CD14-positive monocyte (primary cell): ENCODE data around the gene SCUBE1. TPM values are rescaled to one million over a fixed set of nuclear protein-coding genes. Genes with fewer than 3 reads are reported as not detected.

ENCODE experiments used
- DNase-seq, 3 donors: peaks; one replicate each; pipeline ENCODE4 v3.0.0-alpha.2; 2011 to 2022
- H2AFZ ChIP-seq: 2 replicates; pipeline ENCODE4 v1.6.0; 2012; ENCODE audit warnings: mild to moderate bottlenecking, low read depth, low read length, inconsistent platforms; ENCODE audit not compliant: insufficient read depth, poor library complexity, severe bottlenecking
- H3K27ac ChIP-seq, 2 donors: 1 replicate in 1 of 2; 2 replicates in 1 of 2; pipeline ENCODE4 v1.5.1; 2012 to 2013; ENCODE audit warnings: low read length in 2 of 2, control low read depth in 1 of 2, inconsistent platforms in 1 of 2, low read depth in 1 of 2, mild to moderate bottlenecking in 1 of 2
- H3K27me3 ChIP-seq, 2 donors: one replicate each; pipeline versions ENCODE4 v1.6.0 to v1.6.1; 2011 to 2013; ENCODE audit warnings: low read length in 2 of 2; ENCODE audit not compliant: control insufficient read depth in 2 of 2, insufficient read depth in 2 of 2
- H3K36me3 ChIP-seq, 2 donors: replicated peaks in 1 of 2; 1 replicate in 1 of 2; 2 replicates in 1 of 2; pipeline versions ENCODE4 v1.5.1 to v1.6.1; 2012 to 2013; ENCODE audit warnings: low read length in 2 of 2, control low read depth in 1 of 2, inconsistent platforms in 1 of 2, mild to moderate bottlenecking in 1 of 2; ENCODE audit not compliant: insufficient read depth in 2 of 2, control insufficient read depth in 1 of 2
- H3K4me1 ChIP-seq, 2 donors: 1 replicate in 1 of 2; 2 replicates in 1 of 2; pipeline versions ENCODE4 v1.5.1 to v1.6.1; 2012 to 2013; ENCODE audit warnings: low read length in 2 of 2, control low read depth in 1 of 2, inconsistent platforms in 1 of 2, mild to moderate bottlenecking in 1 of 2, moderate library complexity in 1 of 2; ENCODE audit not compliant: insufficient read depth in 2 of 2, control insufficient read depth in 1 of 2
- H3K4me2 ChIP-seq: replicated peaks from 2 replicates; pipeline ENCODE3; 2012; ENCODE audit warnings: low read length, moderate library complexity, mild to moderate bottlenecking; ENCODE audit not compliant: poor library complexity, severe bottlenecking; ENCODE audit errors: extremely low read depth
- H3K4me3 ChIP-seq, 3 experiments: fragments of 200-600 bp in 1 of 3; sonication (generic) in 1 of 3; replicated peaks in 1 of 3; 1 replicate in 2 of 3; 2 replicates in 1 of 3; pipeline ENCODE4 v1.5.1; 2011 to 2013; ENCODE audit warnings: low read length in 3 of 3, mild to moderate bottlenecking in 3 of 3, control low read depth in 2 of 3, low read depth in 2 of 3, inconsistent platforms in 1 of 3, moderate library complexity in 1 of 3
- H3K79me2 ChIP-seq: 2 replicates; pipeline ENCODE4 v1.6.0; 2012; ENCODE audit warnings: mild to moderate bottlenecking, control low read depth, inconsistent platforms, low read length, moderate library complexity; ENCODE audit not compliant: insufficient read depth
- H3K9ac ChIP-seq: 2 replicates; pipeline ENCODE4 v1.6.0; 2017; ENCODE audit warnings: low read length, mild to moderate bottlenecking; ENCODE audit not compliant: insufficient read depth, poor library complexity, severe bottlenecking
- H3K9me3 ChIP-seq, 2 donors: replicated peaks in 1 of 2; 1 replicate in 1 of 2; 2 replicates in 1 of 2; pipeline versions ENCODE4 v1.5.1 to v1.6.1; 2012 to 2013; ENCODE audit warnings: low read length in 2 of 2, control low read depth in 1 of 2; ENCODE audit not compliant: control insufficient read depth in 1 of 2, insufficient read depth in 1 of 2
- H4K20me1 ChIP-seq: 2 replicates; pipeline ENCODE4 v1.6.0; 2012; ENCODE audit warnings: mild to moderate bottlenecking, low read length, control low read depth, moderate library complexity; ENCODE audit not compliant: insufficient read depth
- H3K27ac Mint-ChIP-seq, 7 donors: one replicate each; pipeline ENCODE4 v1.8.0; 2020; ENCODE audit warnings: mild to moderate bottlenecking in 7 of 7, mixed read lengths in 7 of 7, moderate library complexity in 6 of 7, inconsistent platforms in 2 of 7
- H3K27me3 Mint-ChIP-seq, 3 donors: one replicate each; pipeline ENCODE4 v1.8.0; 2021 to 2022; ENCODE audit warnings: low read depth in 3 of 3, mild to moderate bottlenecking in 3 of 3, mixed read lengths in 3 of 3, moderate library complexity in 3 of 3, inconsistent platforms in 1 of 3
- H3K36me3 Mint-ChIP-seq, 2 donors: one replicate each; pipeline ENCODE4 v1.8.0; 2020; ENCODE audit warnings: mixed read lengths in 2 of 2, inconsistent platforms in 1 of 2, mild to moderate bottlenecking in 1 of 2
- H3K4me1 Mint-ChIP-seq: one replicate; pipeline ENCODE4 v1.8.0; 2020; ENCODE audit warnings: mild to moderate bottlenecking, mixed read lengths
- H3K4me3 Mint-ChIP-seq, 2 donors: one replicate each; pipeline ENCODE4 v1.8.0; 2020; ENCODE audit warnings: mild to moderate bottlenecking in 2 of 2, mixed read lengths in 2 of 2, moderate library complexity in 1 of 2
- H3K9me3 Mint-ChIP-seq, 7 donors: one replicate each; pipeline ENCODE4 v1.8.0; 2020 to 2022; ENCODE audit warnings: mixed read lengths in 7 of 7, mild to moderate bottlenecking in 6 of 7, moderate library complexity in 6 of 7, inconsistent platforms in 2 of 7
- CTCF ChIP-seq: fragments of 200-600 bp; IDR thresholded peaks from one replicate; pipeline ENCODE4 v1.8.0; 2022; ENCODE audit warnings: antibody characterized with exemption, mild to moderate bottlenecking
- WGBS: methylation state at CpG from one replicate; pipeline ENCODE4 v1.1.5; 2013; ENCODE audit warnings: missing lambda C conversion rate; ENCODE audit not compliant: insufficient coverage; 5-methylcytosine and 5-hydroxymethylcytosine counted together
- intact Hi-C, 2 donors: fragments of 100-400 bp; cut with micrococcal nuclease; formaldehyde crosslinking; loops; one replicate each; pipeline versions ENCODE4 v1.15.0 to v1.15.1; 2023
- polyA plus RNA-seq, 3 donors: library from polyadenylated mRNA; depleted of rRNA in 1 of 3; unstranded in 2 of 3; stranded (reverse) in 1 of 3; fragments of 300-500 nt in 2 of 3; fragments of >200 nt in 1 of 3; fragmentation: Illumina TruSeq in 2 of 3; gene quantifications; 1 replicate in 2 of 3; 2 replicates in 1 of 3; pipeline ENCODE4 v1.2.3, GENCODE V29; 2012 to 2021

The SCUBE1 gene
- polyA plus RNA-seq, 3 donors: 0.20 to 0.32 (median 0.26) TPM

- H3K4me2 ChIP-seq: no peak overlapping the region
- no peaks in the 10 kb centered on the region for H3K36me3 Mint-ChIP-seq
- no peaks in the 10 kb centered on the region for H3K27me3 ChIP-seq
- no peaks in the 10 kb centered on the region for H3K4me1 ChIP-seq
- no peaks in the 10 kb centered on the region for H3K79me2 ChIP-seq
- H4K20me1 ChIP-seq: no peaks in the 10 kb centered on the region
- no peak overlapping the region for H3K27ac ChIP-seq
- no peaks in the 10 kb centered on the region for H3K4me1 Mint-ChIP-seq
- intact Hi-C loops: no loop called here
- peaks cover 0 to 1% (median 0%) of the 10 kb centered on the region in 7 donors for H3K9me3 Mint-ChIP-seq
- no peak overlapping the region for H3K4me3 ChIP-seq
- H3K27ac Mint-ChIP-seq: no peak overlapping the region
- DNase-seq: no peak
- no peak overlapping the region for H3K4me3 Mint-ChIP-seq
- no peak overlapping the region for H2AFZ ChIP-seq
- WGBS: 64% methylated on average over 7 of the region's 7 CpGs
- TF ChIP-seq CTCF: no peak
- peaks cover under 1 to 9% (median 1%) of the 10 kb centered on the region in 3 donors for H3K27me3 Mint-ChIP-seq
- H3K9ac ChIP-seq: no peak overlapping the region
- no peaks in the 10 kb centered on the region for H3K9me3 ChIP-seq
- no peaks in the 10 kb centered on the region for H3K36me3 ChIP-seq
Observed at GRCh38 chr22:43239193-43239780, 103.9 kb downstream of the SCUBE1 start.

GRCh38 chr22:43238526-43239006 is 104.6 kb downstream of the SCUBE1 start:
- no peak for DNase-seq
- intact Hi-C loops: no loop called here
- Mint-ChIP-seq H3K27ac (no peak overlapping the region), H3K9me3 (peaks cover 0 to 1% (median 0%) of the 10 kb centered on the region in 7 donors), H3K27me3 (peaks cover 0 to 9% (median 1%) of the 10 kb centered on the region in 3 donors), H3K36me3 (no peaks in the 10 kb centered on the region), H3K4me1 (no peaks in the 10 kb centered on the region), H3K4me3 (no peak overlapping the region)
- Histone ChIP-seq H3K9ac (no peak overlapping the region), H3K27me3 (no peaks in the 10 kb centered on the region), H4K20me1 (no peaks in the 10 kb centered on the region), H3K4me1 (no peaks in the 10 kb centered on the region), H3K36me3 (no peaks in the 10 kb centered on the region), H3K9me3 (no peaks in the 10 kb centered on the region), H2AFZ (no peak overlapping the region), H3K4me3 (no peak overlapping the region), H3K4me2 (no peak overlapping the region), H3K27ac (no peak overlapping the region), H3K79me2 (no peaks in the 10 kb centered on the region)
- WGBS: 96% methylated on average over 19 of the region's 19 CpGs
- TF ChIP-seq CTCF: no peak
